IPS-NIHi7 (cell line): Measurements from ENCODE around the gene ATG7.
A peak's percentile ranks its signal among the peaks of the same experiment; 100 is the strongest.
"Not testable (repeated sequence)": the region's sequence is repeated elsewhere in the genome, so short reads cannot be mapped to it uniquely, and the experiment has no call there.

Experiments used
- DNase-seq: peaks from one replicate; pipeline ENCODE4 v3.0.0; 2012; ENCODE audit warnings: mixed read lengths; ENCODE audit errors: extremely low spot score

The ATG7 gene

DNA sequence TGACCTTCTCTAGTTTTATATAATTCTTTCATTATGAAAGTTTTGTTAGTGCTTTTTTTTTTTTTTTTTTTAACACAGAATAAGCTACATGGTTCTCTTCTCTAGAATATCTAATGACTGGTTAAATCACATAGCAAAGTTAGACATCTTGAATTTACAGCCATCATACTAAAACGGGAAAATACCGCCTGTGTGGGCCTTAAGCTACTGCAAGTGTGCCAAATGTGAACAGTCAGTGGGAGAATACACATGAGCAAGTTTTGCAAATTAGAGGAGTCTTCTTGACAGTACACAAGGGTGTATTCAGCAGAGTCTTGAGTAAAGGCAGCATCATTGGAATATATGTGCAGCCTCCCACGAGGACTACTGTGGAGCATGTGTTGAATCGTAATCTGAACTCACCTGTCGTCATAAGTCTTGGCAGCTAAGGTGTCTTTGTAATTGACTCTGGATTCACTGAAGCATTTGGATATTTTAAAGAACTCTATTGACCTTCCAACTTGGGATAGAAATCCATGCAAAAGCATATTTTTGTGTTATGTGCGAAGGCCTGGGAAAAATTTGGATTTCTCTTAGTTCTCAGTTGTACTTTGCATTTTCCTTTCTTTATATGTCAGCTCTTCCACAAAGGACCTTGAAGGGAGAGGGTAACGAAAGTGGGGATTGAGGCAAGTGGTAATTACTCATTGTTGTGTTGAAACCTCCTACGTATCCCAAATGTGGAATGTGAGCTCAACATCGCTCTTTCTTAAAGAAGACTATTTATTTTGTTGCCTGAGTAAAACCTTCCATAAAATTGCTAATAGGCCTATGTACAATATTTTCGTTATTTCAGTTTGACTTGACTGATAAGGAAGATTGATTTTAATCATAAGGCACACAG is 117.4 kb downstream of the ATG7 start:
- no peak for DNase-seq

DNA sequence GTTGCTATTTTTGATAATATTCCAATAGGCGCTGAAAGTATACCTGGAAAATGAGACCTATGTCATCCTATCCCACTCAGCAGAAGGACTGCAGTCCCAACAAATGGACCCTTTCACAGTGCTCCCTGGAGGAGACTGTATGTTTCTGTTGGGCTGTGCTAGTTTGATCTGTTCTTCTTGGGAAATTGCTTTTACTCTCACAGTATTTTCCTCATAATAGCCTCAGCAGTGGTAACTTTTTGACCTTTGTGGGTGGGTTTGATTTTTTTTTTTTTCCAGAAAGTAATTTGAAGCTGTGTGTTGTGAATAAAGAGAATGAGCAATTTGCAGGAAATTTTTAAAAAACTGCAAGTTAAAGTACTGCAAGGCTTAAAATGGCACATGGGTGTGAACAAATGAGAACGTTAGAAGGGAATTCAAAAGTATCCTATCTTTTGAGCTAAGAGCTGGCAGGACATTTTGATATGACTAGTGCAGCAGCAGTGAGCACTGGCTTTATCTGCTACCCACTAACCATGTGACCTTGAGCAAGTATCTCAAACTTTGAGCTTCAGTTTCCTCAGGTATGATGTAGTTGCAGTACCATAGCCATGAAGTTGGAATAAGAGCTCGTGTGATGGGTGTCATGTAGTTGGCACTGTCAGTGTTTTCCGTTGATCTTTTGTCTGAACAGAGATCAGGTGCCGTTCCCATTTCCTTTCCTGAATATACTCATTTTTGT is 118.4 kb downstream of the ATG7 start:
- no peak for DNase-seq

DNA sequence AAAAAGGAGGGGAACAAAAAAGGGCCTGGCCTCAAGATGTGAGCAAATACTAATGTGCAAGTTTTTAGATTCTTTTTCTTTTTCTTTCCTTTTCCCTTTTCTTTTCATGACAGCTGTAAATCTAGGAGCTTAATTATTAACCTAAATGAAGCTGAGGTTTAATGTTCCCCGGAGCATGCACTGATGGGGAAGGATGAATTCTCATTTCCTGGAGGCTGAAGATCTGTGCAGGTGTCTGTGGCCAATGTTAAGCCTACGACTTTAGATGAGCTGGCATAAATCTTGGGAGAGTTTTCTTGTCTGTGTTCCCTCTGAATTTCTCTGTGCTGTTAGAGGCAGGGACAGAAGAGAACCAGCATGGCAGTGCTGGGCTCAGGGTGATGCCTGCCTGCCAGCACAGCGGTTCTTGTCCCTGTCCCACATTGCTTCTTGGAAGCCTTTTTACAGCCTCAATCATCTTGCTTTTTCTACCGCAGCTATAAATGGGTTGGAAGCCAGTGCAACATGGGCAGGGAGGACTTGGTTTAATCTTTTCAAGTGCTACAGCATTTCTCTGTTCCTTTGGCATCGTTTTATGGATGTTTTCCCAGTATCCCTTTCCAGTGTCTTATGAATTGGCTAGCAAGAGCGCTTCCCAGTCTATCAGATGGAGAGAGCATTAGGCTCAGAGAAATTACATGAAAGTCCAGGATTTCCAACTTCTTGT is 119.1 kb downstream of the ATG7 start:
- DNase-seq: no peak

DNA sequence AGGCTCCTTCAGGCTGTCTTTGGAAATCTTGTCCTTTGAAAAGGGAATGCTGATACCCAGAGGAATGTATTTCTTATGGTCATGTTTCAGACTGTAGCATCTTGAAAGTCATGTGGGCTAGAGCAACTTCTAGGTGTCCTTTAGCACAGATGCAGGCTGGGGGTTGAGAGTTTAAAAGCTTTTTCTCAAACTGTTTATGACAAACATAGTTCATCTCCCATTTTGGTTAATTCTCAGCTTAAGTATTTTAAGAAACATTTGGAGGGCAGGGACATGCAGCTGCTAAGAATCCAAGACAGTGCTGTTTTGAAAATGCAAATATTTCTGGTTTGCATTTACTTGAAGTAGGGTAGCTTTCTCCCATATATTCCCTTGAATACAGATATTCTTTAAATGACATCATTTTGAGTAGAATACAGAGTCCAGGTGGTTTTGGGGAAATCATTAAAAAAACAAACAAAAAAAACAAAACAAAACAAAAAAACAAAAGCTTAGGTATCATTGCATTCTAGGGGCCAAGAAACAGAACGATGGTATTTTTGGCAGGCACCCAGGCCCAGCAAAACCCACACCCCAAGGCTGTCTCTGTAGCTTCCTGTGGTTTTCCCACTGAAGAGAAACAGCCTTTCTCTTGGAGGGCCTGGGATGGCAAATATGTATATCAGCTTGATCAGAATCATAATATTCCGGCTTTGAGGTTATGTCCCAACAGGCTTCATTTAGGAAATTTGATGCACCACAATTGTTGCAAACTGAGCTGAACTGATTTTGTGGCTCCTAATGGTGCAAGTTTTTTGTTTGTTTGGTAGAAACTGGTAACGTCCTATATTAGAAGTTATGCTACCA is 120.0 kb downstream of the ATG7 start:
- DNase-seq: no peak

DNA sequence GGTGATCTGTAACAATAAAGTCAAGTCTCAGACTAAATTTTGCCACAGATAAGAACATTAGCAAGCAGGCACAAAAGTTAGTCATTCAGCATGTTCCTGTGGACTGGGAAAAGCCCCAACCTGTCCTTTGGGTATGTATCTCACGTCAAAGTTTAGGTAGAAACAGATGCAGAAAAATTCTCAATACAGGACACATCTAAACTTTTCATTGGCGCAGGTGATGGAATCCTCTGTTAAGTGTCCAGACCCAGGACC is 120.6 kb downstream of the ATG7 start:
- no peak for DNase-seq

DNA sequence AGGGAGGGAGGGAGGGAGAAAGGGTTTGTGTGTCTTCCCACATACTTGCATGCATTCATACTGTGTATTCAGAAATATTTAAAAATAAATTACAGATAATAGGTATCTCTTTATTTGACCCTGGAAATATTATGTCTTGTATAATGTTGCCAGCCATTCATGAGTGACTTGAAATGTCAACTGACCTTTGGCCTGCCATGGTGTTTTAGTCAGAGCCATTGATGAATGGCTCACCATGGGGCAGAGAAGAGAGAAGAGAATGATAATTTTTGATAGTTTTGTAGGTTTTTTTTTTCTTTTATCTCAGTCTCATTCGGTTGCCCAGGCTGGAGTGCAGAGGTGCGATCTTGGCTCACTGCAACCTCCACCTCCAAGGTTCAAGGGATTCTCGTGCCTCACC is 121.2 kb downstream of the ATG7 start:
- no peak for DNase-seq

DNA sequence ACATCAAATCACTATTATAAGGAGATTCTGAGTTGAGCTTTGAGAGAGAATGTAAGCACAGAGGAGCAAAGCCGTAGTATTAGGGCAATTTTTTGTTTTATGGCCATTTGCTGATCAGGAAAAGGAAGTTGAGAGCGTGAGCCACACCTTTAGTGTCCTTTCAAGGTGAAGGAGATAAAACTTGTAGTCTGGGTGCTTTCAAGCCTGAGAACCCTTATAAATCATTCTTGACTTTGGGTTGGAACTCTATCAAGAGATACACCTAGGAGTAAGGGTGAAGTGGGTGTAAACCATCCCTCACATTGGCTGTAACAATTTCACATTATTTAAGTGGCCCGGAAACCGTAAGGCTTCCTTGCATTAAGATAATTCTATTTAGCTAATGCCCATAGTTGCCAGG is 122.2 kb downstream of the ATG7 start:
- DNase-seq: no peak

DNA sequence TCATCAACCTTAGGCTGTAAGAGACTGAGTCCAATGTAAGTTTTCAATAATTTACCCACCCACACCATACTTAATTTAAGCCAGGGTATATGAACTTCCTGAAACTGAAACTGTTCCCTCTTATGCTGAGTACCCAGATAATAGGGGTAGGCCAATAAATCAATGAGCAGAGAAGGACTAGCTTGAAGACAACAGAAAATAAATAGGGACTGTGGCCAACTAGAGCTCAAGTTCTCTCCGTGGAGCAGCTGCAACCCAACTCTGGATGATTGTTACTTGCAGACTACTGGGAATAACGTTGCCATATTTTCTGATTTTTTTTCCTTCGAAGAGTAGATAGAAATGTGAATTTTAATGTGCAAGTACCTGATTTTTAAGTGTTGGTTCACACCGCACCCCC is 128.0 kb downstream of the ATG7 start:
- DNase-seq: no peak

DNA sequence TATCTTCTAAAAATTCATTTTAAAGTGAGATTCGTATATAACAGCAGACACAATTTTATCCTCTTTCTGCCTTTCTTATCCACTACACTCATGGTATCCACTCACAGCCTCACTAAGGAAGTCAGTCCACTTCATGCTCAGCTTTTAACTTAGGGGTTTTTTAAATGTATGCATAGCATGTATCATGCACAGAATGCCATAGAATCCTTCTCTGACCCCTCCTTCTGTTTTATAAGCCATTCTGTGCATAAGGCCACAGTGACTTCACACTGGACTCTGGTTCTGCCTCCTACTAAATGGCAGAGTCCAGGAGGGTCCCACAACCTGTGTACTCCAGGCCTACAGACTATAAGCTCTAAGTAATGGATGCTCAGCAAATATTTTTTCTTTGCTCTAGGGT is 129.2 kb downstream of the ATG7 start:
- DNase-seq: no peak

DNA sequence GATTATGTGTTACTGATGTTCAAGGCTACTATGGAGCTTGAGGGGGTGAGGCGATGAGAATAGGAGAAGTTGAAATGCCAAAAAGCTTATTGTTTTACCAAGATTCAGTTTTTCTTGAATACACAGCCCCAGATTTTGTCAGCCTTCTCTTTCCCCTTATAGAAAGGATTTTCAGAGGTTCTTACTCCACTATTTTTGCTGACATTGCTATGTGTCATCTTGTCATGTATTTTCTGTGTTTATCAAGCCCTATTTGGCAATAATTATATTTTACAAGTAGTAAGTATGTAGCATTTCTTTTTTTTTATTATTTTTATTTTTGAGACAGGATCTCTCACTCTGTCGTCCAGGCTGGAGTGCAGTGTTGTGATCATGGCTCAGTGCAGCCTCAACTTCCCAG is 133.1 kb downstream of the ATG7 start:
- DNase-seq: no peak

DNA sequence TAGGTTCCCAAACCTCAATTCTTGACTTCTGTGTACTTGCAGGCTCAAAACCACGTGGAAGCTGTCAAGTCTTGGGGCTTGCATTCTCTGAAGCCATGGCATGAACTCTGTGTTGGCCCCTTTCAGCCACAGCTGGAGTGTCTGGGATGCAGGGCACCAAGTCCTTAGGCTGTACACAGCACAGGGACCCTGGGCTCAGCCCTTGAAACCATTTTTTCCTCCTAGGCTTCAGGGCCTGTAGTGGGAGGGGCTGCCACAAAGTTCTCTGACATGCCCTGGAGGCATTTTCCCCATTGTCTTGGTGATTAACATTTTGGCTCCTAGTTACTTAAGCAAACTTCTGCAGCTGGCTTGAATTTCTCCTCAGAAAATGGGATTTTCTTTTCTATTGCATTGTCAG is 135.4 kb downstream of the ATG7 start:
- no peak for DNase-seq

DNA sequence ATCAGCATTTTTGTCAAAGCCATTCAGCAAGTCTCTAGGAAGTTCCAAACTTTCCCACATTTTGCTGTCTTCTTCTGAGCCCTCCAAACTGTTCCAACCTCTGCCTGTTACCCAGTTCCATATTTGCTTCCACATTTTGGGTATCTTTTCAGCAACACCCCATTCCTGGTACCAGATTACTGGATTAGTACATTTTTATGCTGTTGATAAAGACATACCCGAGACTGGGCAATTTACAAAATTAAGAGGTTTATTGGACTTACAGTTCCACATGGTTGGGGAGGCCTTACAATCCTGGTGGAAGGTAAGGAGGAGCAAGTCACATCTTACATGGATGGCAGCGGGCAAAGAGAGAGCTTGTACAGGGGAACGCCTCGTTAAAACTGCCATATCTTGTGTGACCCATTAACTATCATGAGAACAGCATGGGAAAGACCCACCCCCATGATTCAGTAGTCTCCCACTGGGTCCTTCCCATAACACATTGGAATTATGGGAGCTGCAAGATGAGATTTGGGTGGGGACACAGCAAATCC is 136.2 kb downstream of the ATG7 start:
- not testable (repeated sequence) for DNase-seq

DNA sequence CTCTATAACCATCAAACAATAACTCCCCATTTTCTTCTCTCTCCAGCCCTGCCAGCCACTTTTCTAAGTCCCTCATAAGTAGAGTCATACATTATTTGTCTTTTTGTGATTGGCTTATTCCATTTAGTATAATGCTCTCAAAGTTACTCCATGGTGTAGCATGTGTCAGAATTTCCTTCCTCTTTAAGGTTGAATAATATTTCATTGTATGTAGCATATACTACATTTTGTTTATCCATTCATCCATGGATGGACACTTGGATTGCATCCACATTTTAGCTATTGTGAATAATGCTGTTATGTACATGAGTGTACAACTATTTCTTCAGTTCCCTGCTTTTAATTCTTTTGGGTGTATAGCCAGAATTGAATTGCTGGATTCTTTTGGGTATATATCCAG is 138.4 kb downstream of the ATG7 start:
- DNase-seq: no peak

DNA sequence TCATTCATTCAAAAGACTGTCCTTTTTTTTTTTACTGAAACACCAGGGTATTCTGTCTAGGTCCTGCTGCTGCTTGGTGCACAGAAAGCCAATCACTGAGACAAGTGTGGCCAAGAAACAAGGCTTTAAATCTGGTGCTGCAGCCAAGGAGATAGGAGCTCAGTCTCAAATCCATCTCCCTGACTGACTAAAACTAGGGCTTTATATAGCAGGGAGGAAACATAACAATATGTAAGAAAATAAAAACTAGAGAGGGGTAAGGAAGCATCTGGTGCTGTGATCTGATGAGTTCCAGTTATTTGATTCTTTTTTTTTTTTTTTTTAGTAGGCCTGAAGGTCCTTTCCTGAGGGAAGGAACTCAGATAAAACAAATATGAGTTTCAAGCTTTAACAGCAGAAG is 139.8 kb downstream of the ATG7 start:
- no peak for DNase-seq

DNA sequence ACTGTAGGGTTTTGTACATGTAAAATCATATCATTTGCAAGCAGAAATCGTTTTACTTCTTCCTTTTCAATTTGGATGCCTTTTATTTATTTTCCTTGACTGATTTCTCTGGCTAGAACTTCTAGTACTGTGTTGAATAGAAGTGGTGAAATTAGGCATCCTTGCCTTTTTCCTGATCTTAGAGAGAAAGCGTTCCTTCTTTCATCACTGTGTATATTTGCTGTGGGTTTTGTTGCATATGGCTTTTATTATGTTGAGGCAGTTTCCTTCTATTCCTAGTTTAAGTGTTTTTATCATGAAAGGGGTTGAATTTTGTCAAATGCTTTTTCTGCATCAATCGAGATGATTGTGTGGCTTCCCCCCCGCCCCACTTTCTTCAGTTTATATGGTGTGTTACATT is 140.9 kb downstream of the ATG7 start:
- no peak for DNase-seq

DNA sequence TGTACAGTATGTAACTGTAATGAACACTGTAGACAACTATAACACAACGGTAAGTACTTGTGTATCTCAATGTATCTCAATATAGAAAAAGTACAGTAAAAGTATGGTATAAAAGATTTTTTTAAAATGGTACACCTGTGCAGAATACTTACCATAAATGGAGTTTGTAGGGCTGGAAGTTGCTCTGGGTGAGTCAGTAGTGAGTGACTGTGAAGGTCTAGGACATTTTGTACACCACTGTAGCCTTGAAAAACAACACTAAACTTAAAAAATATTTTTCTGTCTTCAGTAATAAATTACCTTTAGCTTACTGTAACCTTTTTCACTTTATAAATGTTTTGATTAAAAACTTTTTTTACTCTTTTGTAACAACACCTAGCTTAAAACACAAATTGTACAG is 142.9 kb downstream of the ATG7 start:
- DNase-seq: no peak

DNA sequence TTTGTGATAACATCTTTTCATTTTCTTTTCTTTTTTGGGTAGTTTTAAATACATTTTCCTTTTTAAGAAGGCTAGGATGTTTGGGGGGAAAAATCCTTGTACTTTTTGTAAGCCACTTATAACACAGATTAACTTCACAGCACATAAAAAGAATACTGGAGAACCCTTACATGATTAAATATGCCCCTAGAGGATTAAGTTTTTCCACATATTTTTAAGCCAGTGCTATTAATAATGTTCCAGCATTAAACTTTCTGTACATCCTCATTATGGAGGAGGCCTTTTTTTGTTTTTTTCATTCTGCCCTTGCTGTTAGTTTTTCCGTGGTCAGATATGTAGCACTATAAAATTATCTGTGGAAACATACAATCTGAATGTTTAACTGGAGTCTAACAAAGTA is 147.9 kb downstream of the ATG7 start:
- DNase-seq: no peak

DNA sequence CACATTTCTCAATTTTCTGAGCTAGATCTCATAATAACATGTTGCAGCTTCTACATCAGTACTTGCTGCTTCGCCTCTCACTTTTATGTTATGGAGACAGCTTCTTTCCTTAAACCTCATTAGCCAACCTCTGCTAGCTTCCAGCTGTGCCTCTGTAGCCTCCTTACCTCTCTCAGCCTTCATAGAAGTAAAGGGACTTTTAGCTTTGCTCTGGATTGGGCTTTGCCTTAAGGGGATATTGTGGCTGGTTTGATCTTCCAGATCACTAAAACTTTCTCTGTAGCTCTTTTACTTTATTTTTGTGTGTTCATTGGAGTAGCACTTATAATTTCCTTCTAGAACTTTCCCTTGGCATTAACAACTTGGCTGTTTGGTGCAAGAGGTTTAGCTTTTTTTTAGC is 150.1 kb downstream of the ATG7 start:
- no peak for DNase-seq

DNA sequence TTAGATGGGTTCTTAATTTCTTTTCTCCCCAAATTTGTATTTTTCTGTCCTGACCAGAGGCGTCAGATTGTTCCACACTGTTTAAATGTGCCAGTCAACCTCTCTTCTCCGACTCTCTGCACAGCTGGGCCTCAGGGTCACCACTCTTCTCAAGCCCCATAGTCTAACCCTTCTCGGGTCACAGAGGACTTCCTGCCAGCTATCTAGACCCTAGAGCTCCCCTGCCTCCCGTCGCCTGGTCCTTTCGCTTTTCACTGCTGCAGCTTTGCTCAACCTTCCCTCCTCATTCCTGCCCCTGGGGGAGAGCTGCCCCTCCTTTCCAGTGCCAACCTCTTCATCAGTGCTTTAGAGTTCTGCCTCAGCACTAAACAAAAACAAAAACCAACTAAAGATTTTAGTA is 151.7 kb downstream of the ATG7 start:
- DNase-seq: peak; percentile 11

DNA sequence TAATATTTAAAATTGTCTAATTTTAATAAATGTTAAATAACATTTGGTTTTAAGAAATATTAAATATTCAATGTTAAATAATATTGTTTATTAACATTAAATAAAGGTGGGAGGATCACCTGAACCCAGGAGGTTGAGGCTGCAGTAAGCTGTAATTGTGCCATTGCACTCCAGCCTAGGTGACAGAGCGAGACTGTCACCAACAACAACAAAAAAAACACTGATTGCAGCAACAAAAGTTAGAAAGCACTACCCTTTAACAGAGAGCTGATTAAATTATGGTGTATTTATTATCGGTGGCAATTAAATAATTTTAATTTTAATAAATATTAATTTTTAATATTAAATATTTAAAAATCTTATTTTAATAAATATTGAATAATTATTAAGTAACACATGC is 152.1 kb downstream of the ATG7 start:
- DNase-seq: no peak

DNA sequence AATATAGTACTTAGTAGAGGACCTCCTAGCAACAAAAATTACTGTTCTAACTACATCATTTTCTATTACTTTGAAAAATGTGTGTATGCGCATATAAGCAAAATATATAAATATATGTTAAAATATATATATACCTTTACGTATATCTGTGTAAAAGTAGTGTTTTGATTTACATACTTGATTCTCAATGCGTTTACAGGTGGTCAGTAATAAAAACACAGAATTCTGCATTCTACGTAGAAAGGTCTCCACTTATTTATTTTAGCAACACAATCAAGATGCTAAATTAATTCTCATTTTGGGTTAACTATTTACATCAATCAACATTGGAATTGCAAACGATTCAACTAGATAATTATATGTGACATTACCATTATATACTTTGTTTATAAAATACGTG is 158.0 kb downstream of the ATG7 start:
- DNase-seq: no peak

DNA sequence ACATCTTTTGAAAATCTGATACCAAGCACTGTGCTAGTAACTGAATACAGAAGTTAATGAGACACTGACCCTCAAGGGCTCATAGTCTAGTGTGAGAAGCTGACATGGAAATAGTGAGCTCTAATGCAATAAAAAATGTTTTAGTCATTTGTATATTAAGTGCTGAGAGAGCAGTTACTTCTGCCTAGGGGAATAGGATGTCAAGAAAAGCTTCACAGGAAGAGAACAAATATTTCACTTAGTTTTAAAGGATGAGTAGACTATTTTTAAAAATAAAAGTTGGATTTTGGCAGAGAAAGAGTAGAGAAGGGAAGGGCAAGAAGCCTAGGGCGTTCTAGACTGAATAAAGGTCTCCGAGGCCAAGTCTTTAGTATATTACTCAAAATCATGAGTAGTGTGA is 158.4 kb downstream of the ATG7 start:
- no peak for DNase-seq
